Astrocyte of the spinal cord (primary cell): Measurements from ENCODE around the gene RUFY3.
"Not testable (repeated sequence)": the region's sequence is repeated elsewhere in the genome, so short reads cannot be mapped to it uniquely, and the experiment has no call there.

Source experiments
- DNase-seq: peaks from one replicate; pipeline ENCODE4 v3.0.0; 2011; ENCODE audit warnings: low read depth, low spot score
- H3K4me3 ChIP-seq: 2 replicates; pipeline ENCODE4 v1.5.1; 2011; ENCODE audit warnings: low read depth, mild to moderate bottlenecking, low read length, moderate library complexity
- CTCF ChIP-seq: IDR thresholded peaks from 2 replicates; pipeline ENCODE4 v1.5.1; 2012; ENCODE audit warnings: low read depth, mild to moderate bottlenecking, low read length, inconsistent platforms
- in situ Hi-C: cut with HindIII; loops from 2 replicates; pipeline ENCODE4 v1.10.0; 2017; ENCODE audit warnings: low sequenced_read_pairs

The RUFY3 gene

GRCh38 chr4:70701271-70701670 is 20.5 kb upstream of the RUFY3 start:
- H3K4me3 ChIP-seq, result no peak overlapping the region
- no peak for DNase-seq
- in situ Hi-C loops, result no loop called here
- TF ChIP-seq CTCF, result no peak

- DNase-seq, H3K4me3 ChIP-seq, in situ Hi-C loops: not testable (repeated sequence)
Measured at GRCh38 chr4:70702592-70702991, 19.2 kb upstream of the RUFY3 start.

GRCh38 chr4:70703619-70704214 is 18.0 kb upstream of the RUFY3 start:
- no peak for TF ChIP-seq CTCF
- peak overlapping the region; percentile 64 for H3K4me3 ChIP-seq
- peak; percentile 54 for DNase-seq

GRCh38 chr4:70704215-70704930 is 17.4 kb upstream of the RUFY3 start:
- peak overlapping the region; percentile 64 for H3K4me3 ChIP-seq
- in situ Hi-C loops, result no loop called here
- peak; percentile 83 for DNase-seq
- peak; percentile 43 for TF ChIP-seq CTCF

More at GRCh38 chr4:70703619-70704214, 18.0 kb upstream of the RUFY3 start:
- in situ Hi-C loops, result no loop called here

- peak overlapping the region; percentile 64 for H3K4me3 ChIP-seq
- no peak for TF ChIP-seq CTCF
- in situ Hi-C loops, result no loop called here
- DNase-seq, result no peak
Measured at GRCh38 chr4:70704931-70705182, 16.9 kb upstream of the RUFY3 start.

- DNase-seq, result peak; percentile 73
- in situ Hi-C loops, result no loop called here
- TF ChIP-seq CTCF, result no peak
- peak overlapping the region; percentile 64 for H3K4me3 ChIP-seq
Measured at GRCh38 chr4:70705183-70706043, 16.4 kb upstream of the RUFY3 start.

GRCh38 chr4:70706044-70706461 is 15.7 kb upstream of the RUFY3 start:
- TF ChIP-seq CTCF, result no peak
- no peak for DNase-seq
- H3K4me3 ChIP-seq, result peak overlapping the region; percentile 64
- in situ Hi-C loops, result no loop called here
